GM21737 (cell line): ENCODE data around the gene DLGAP5.

ENCODE experiments used
- ATAC-seq: cut with Tn5 transposase; IDR thresholded peaks from one replicate; pipeline ENCODE4 v1.9.1; 2021; ENCODE audit warnings: mild to moderate bottlenecking, moderate library complexity; ENCODE audit not compliant: unreplicated experiment

Gene DLGAP5

GRCh38 chr14:55191203-55192053 is at the start of gene DLGAP5:
Gene DLGAP5 (minus strand): TSS chr14:55191585. CDS start chr14:55189179, 2,406 bp downstream.
- peak; percentile 96 for ATAC-seq

GRCh38 chr14:55240526-55241178 is 49.3 kb upstream of the DLGAP5 start:
- no peak for ATAC-seq

GRCh38 chr14:55239320-55239719 is 47.9 kb upstream of the DLGAP5 start:
- no peak for ATAC-seq

GRCh38 chr14:55238019-55238680 is 46.8 kb upstream of the DLGAP5 start:
- ATAC-seq: no peak

GRCh38 chr14:55233591-55233990 is 42.2 kb upstream of the DLGAP5 start:
- ATAC-seq: no peak

- ATAC-seq: no peak
These were observed 36.9 kb upstream of the DLGAP5 start for GRCh38 chr14:55228261-55228660.

GRCh38 chr14:55223364-55223763 is 32.0 kb upstream of the DLGAP5 start:
- ATAC-seq: no peak

GRCh38 chr14:55221968-55222367 is 30.6 kb upstream of the DLGAP5 start:
- no peak for ATAC-seq

GRCh38 chr14:55221186-55221585 is 29.8 kb upstream of the DLGAP5 start:
- ATAC-seq: no peak

- ATAC-seq: no peak
These were observed 28.8 kb upstream of the DLGAP5 start for GRCh38 chr14:55220230-55220629.

- ATAC-seq: no peak
These were observed 21.2 kb upstream of the DLGAP5 start for GRCh38 chr14:55212634-55213033.

GRCh38 chr14:55207832-55208231 is 16.4 kb upstream of the DLGAP5 start:
- ATAC-seq: no peak

GRCh38 chr14:55206175-55206693 is 14.8 kb upstream of the DLGAP5 start:
- ATAC-seq: no peak

- no peak for ATAC-seq
These were observed 10.1 kb upstream of the DLGAP5 start for GRCh38 chr14:55201219-55202101.

- no peak for ATAC-seq
These were observed 9.3 kb upstream of the DLGAP5 start for GRCh38 chr14:55200651-55201050.

GRCh38 chr14:55198749-55199148 is 7.4 kb upstream of the DLGAP5 start:
- ATAC-seq: no peak

GRCh38 chr14:55194656-55195355 is 3.4 kb upstream of the DLGAP5 start:
- ATAC-seq: no peak

- ATAC-seq: no peak
These were observed 753 bp upstream of the DLGAP5 start for GRCh38 chr14:55192054-55192621.

- peak; percentile 2 for ATAC-seq
These were observed 531 bp downstream of the DLGAP5 start for GRCh38 chr14:55190906-55191202.
